GM19397 (cell line): ENCODE measurements around the gene GCSAM.
"Not testable (repeated sequence)": the region's sequence is repeated elsewhere in the genome, so short reads cannot be mapped to it uniquely, and the experiment has no call there.

Experiments
- ATAC-seq: cut with Tn5 transposase; IDR thresholded peaks from one replicate; pipeline ENCODE4 v1.9.1; 2021; ENCODE audit warnings: mild to moderate bottlenecking, moderate library complexity; ENCODE audit not compliant: unreplicated experiment

The GCSAM gene

GRCh38 chr3:112074616-112075497 lies 58.2 kb downstream of the GCSAM start:
- ATAC-seq = peak; percentile 64

DNA sequence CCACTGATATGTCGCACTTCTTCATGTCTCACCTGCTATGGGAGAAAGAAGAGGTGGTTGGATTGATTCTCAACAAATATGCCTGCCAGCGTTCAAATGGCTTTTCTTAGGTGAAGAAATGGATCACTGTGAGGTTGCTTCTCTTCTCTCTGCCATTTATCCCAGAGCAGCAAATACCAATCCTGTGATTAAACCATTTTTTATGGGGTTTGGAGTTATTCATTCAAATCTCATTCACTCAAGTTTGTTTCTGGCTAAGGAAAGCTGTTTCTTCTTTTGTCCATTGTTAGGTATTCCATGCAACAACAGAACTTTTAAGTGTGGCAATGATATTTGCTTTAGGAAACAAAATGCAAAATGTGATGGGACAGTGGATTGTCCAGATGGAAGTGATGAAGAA lies 59.0 kb downstream of the GCSAM start:
- no peak for ATAC-seq

- ATAC-seq = not testable (repeated sequence)
These were observed 60.5 kb downstream of the GCSAM start for GRCh38 chr3:112072387-112073060.
